ENCODE results near the gene ZNF174. TPM values are rescaled to one million over a fixed set of nuclear protein-coding genes. Genes with fewer than 3 reads are reported as not detected.

Gene ZNF174
- total and polyA plus RNA-seq, 2 of the 8 experiments (the other 6 are each of a cell fraction or from before 2014, with no cell fraction given) = 9.1 to 12.7 TPM

DNA sequence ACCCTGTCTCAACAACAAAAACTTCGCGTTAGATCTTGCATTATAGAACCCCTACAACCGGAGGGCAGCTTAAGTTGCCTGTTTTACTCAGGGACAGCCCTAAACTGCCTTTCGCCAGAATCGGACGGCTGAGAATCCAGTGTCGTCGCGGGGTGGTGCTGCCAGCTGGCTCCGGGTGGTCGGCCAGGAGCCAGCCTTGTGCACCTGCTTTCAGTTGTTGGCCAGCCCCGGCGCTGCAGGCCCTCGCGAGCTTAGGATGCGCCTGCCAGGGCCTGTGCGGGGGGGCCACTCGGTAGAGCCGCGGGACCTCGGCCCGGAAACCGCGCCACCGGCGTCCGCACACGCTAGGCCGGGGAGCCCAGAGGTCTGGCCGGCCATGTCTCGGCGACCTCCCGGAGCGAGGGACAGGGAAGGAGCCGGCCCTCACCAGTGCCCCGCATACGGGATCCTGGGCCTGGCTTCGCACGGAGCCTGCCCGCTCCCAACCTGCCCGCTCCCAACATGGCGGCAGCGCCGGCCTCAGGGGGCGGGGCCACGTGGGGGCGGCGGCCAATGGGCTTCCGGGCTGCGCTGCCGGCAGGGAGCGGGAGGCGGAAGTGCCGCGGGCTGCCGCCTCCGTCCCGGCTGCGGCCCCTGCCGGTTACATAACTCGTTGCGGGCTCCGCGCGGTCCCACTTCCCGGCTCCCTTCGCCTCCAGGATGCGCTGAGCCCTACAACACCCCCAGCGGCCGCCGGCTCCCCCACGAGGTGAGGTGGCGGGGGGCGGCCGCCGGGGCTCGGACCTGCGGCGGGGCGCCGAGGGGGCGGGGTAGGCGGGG, 56.6 kb downstream of the ZNF174 start:
- Histone ChIP-seq H3K79me2 (ENCODE audit: control insufficient read depth in 1 of 2, insufficient read depth in 2 of 2, low read length in 2 of 2) (peaks cover 12 to 44% of the 10 kb centered on the region in 2 experiments), H2BK120ac (replicated peaks; ENCODE audit: low read depth, low read length) (no peak overlapping the region), H3K4me2 (ENCODE audit: insufficient read depth in 1 of 2, low read depth in 2 of 2, low read length in 2 of 2) (peak overlapping the region; percentile 72), H2BK15ac (ENCODE audit: low read length) (peak overlapping the region; percentile 65; the same call in 1 of the 2 replicates), H3K36me3 (ENCODE audit: control insufficient read depth in 2 of 4, insufficient read depth in 4 of 4, low read length in 3 of 4) (no peaks in the 10 kb centered on the region), H2BK20ac (ENCODE audit: low read length) (no peak overlapping the region), H2BK5ac (ENCODE audit: low read depth, low read length) (peak overlapping the region; percentile 88; the same call in 1 of the 2 replicates), H3K4ac (replicated peaks; ENCODE audit: insufficient read length, low read depth, low read length) (no peak overlapping the region), H3K56ac (replicated peaks; ENCODE audit: insufficient read length, low read depth, low read length) (peak overlapping the region; percentile 71), H4K91ac (replicated peaks; ENCODE audit: insufficient read length, low read length) (peak overlapping the region; percentile 0), H3K9ac (replicated peaks in 1 of 4; ENCODE audit: extremely low read depth in 1 of 4, low read depth in 3 of 4, low read length in 3 of 4) (peak overlapping the region; percentile 80 to 94 (median 92)), H4K5ac (ENCODE audit: insufficient read length, low read depth, low read length) (peak overlapping the region; percentile 83), H3K23me2 (ENCODE audit: low read depth, low read length) (peaks cover 8% of the 10 kb centered on the region; the same call in 1 of the 2 replicates), H3K27me3 (replicated peaks in 1 of 4; ENCODE audit: control insufficient read depth in 3 of 4, extremely low read depth in 1 of 4, insufficient read depth in 3 of 4, low read length in 3 of 4) (no peaks in the 10 kb centered on the region), H3K14ac (ENCODE audit: insufficient read length) (no peak overlapping the region), H3K79me1 (ENCODE audit: low read depth, low read length) (peaks cover 2% of the 10 kb centered on the region; the same call in 1 of the 2 replicates), H2AFZ (ENCODE audit: low read length) (no peak overlapping the region), H3K23ac (ENCODE audit: insufficient read length) (no peak overlapping the region), H3K4me1 (replicated peaks in 1 of 4; ENCODE audit: control insufficient read depth in 3 of 4, insufficient read depth in 4 of 4, low read length in 3 of 4) (peaks cover 6 to 25% (median 17%) of the 10 kb centered on the region in 4 experiments; a peak in 6 of 7 replicates), H4K8ac (ENCODE audit: extremely low read depth, insufficient read depth, low read length) (peak overlapping the region; percentile 99), H3K4me3 (ENCODE audit: extremely low read depth in 1 of 4, insufficient read depth in 2 of 4, low read depth in 3 of 4, low read length in 4 of 4) (peak overlapping the region; percentile 70 to 97 (median 86)), H3K9me3 (ENCODE audit: insufficient read depth in 2 of 2, low read depth in 1 of 2, low read length in 1 of 2) (no peaks in the 10 kb centered on the region), H3K27ac (ENCODE audit: low read depth, low read length) (peak overlapping the region; percentile 98), H3K18ac (ENCODE audit: extremely low read depth, low read length) (peak overlapping the region; percentile 81; the same call in 1 of the 2 replicates), H2BK12ac (ENCODE audit: low read depth, low read length) (peak overlapping the region; percentile 95), H2AK5ac (ENCODE audit: low read depth, low read length) (peak overlapping the region; percentile 67), H4K20me1 (replicated peaks in 1 of 2; ENCODE audit: control insufficient read depth in 1 of 2, insufficient read depth in 2 of 2, low read length in 2 of 2) (peaks cover 8 to 13% of the 10 kb centered on the region in 2 experiments)
- DNase-seq (ENCODE audit: low read depth in 1 of 2, low spot score in 2 of 2) (peak; percentile 62 to 93), FAIRE-seq (no peak)
- ChIA-PET POLR2A (ENCODE audit: partially characterized antibody) (interaction anchor here (0.7 to 2.0 kb wide), 13 partner anchors 9 to 275 kb away, joined by 3 to 16 read pairs (median 6); partner anchors contain the start of genes C16orf90, CLUAP1, NAA60 and ZNF174), CTCF (ENCODE audit: partially characterized antibody) (no interaction called here)
- WGBS, 2 experiments (ENCODE audit: extremely low coverage in 1 of 2, insufficient coverage in 1 of 2, insufficient read length in 1 of 2, insufficient replicate concordance in 2 of 2, low coverage in 1 of 2, low lambda C conversion rate in 2 of 2, missing lambda C conversion rate in 1 of 2) = 3% methylated on average over 54 of the region's 83 CpGs; no CpG with 5 or more reads in 1 of the 2 experiments
- TF ChIP-seq CHD1 (IDR thresholded peaks at IDR 0.05; ENCODE audit: low read depth, low read length) (no peak), KDM5A (IDR thresholded peaks at IDR 0.05; ENCODE audit: low read length) (no peak)

All from H1 (cell line).